ENCODE results near the gene DLGAP4. TPM values are rescaled to one million over a fixed set of nuclear protein-coding genes. Genes with fewer than 3 reads are reported as not detected.

Gene DLGAP4
- total and polyA plus RNA-seq, 2 of the 13 experiments (the other 11 are each of a cell fraction or from before 2014, with no cell fraction given): 15.2 to 26.7 TPM

DNA sequence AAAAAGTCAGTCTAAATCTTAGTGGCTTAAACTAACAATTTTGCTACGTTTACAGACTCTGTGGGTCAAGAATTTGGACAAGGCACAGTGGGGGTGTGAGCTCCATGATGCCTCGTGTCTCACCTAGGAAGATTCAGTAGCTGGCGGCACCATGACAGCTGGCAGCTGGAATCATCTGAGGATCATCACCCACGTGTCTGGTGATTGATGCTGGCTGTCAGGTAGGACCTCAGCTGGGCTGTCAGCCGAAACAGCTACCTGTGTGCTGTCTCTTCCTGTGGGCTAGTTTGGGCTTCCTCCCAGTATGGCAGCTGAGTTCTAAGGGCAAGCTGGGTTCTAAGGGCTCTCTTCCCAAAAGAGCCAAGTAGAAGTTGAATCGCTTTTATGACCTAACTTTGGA lies 26.4 kb upstream of the DLGAP4 start:
- H3K9ac ChIP-seq (ENCODE audit: insufficient read depth, low read depth, low read length): no peak overlapping the region
- DNase-seq (ENCODE audit: low spot score): no peak
- no peak for ATAC-seq
- H3K4me1 ChIP-seq (ENCODE audit: insufficient read depth, low read length): no peaks in the 10 kb centered on the region
- no peaks in the 10 kb centered on the region for H3K9me3 ChIP-seq (ENCODE audit: low read length)
- BruUV-seq (replicated peaks): no TSS peak
- H4K20me1 ChIP-seq (ENCODE audit: insufficient read depth, low read length): no peaks in the 10 kb centered on the region
- H2AFZ ChIP-seq (ENCODE audit: low read length): no peak overlapping the region
- ChIA-PET POLR2A (no interaction called here), CTCF (ENCODE audit: low intra/inter-chr PET ratio, low total read pairs) (no interaction called here)
- 38% methylated on average over 5 of the region's 6 CpGs for WGBS (ENCODE audit: low lambda C conversion rate)
- TF ChIP-seq ELF4 (CRISPR knock-in tag; IDR thresholded peaks at IDR 0.05; ENCODE audit: borderline replicate concordance) (no peak), ZNF264 (CRISPR knock-in tag; IDR thresholded peaks at IDR 0.05) (no peak), THAP8 (CRISPR knock-in tag; IDR thresholded peaks at IDR 0.05; ENCODE audit: borderline replicate concordance) (no peak), PAX8 (CRISPR knock-in tag; IDR thresholded peaks at IDR 0.05; ENCODE audit: borderline replicate concordance) (no peak), MATR3 (CRISPR knock-in tag; IDR thresholded peaks at IDR 0.05) (no peak), MIXL1 (CRISPR knock-in tag; IDR thresholded peaks at IDR 0.05) (no peak), HOXA3 (CRISPR knock-in tag; IDR thresholded peaks at IDR 0.05) (no peak), ZFP91 (CRISPR knock-in tag; IDR thresholded peaks at IDR 0.05; ENCODE audit: borderline replicate concordance) (no peak)
- TF ChIP-seq, protein P1, sequence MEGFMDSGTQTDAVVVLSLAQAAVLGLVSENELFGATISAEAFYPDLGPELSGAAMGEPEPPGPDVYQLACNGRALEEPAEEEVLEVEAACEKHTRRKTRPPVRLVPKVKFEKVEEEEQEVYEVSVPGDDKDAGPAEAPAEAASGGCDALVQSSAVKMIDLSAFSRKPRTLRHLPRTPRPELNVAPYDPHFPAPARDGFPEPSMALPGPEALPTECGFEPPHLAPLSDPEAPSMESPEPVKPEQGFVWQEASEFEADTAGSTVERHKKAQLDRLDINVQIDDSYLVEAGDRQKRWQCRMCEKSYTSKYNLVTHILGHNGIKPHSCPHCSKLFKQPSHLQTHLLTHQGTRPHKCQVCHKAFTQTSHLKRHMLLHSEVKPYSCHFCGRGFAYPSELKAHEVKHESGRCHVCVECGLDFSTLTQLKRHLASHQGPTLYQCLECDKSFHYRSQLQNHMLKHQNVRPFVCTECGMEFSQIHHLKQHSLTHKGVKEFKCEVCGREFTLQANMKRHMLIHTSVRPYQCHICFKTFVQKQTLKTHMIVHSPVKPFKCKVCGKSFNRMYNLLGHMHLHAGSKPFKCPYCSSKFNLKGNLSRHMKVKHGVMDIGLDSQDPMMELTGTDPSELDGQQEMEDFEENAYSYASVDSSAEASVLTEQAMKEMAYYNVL (CRISPR knock-in tag; IDR thresholded peaks at IDR 0.05; ENCODE audit: borderline replicate concordance): no peak
- peaks cover 0 to 24% of the 10 kb centered on the region in 2 experiments; a peak in 3 of 5 replicates for H3K27me3 ChIP-seq (ENCODE audit: control insufficient read depth in 1 of 2, insufficient read depth in 2 of 2, low read length in 2 of 2)
- no peaks in the 10 kb centered on the region for H3K79me2 ChIP-seq (ENCODE audit: insufficient read depth, low read length)
- H3K4me2 ChIP-seq (ENCODE audit: low read depth, low read length): no peak overlapping the region
- H3K4me3 ChIP-seq (replicated peaks in 1 of 3; ENCODE audit: insufficient read depth in 1 of 3, low read depth in 2 of 3, low read length in 3 of 3): no peak overlapping the region
- no peak overlapping the region for H3K27ac ChIP-seq (ENCODE audit: extremely low read length, insufficient read depth, low read length)
- intact Hi-C loops (cut with micrococcal nuclease; ENCODE audit: unreplicated experiment) (loop anchor here (10.0 kb wide), 1 partner anchor 115 kb away; no protein-coding TSS in a partner anchor), in situ Hi-C loops (cut with HindIII; ENCODE audit: extremely low pct_ligation_motif_present, low pct_unique_long_range_greater_than_20kb) (loop anchor here (5.0 to 10.0 kb wide), 2 partner anchors 65 to 163 kb away; no protein-coding TSS in a partner anchor)
- peaks cover 0 to 2% of the 10 kb centered on the region in 2 experiments; a peak in 2 of 5 replicates for H3K36me3 ChIP-seq (replicated peaks in 1 of 2; ENCODE audit: control insufficient read depth in 1 of 2, insufficient read depth in 2 of 2, low read length in 2 of 2)
- FAIRE-seq: no peak

Measured in HepG2 (cell line).